SK-N-MC (cell line): ENCODE measurements around the gene DCLRE1B.

Source experiments
- DNase-seq: peaks from one replicate; pipeline ENCODE4 v3.0.0-alpha.2; 2011; ENCODE audit warnings: low read depth, low spot score
- H3K27ac ChIP-seq: fragments of 200-600 bp; sonication (generic); 2 replicates; pipeline ENCODE4 v1.5.1; 2016; ENCODE audit warnings: mixed run types
- H3K36me3 ChIP-seq: fragments of 200-600 bp; sonication (generic); 2 replicates; pipeline ENCODE4 v1.6.1; 2017; ENCODE audit warnings: antibody characterized with exemption, low read length, mixed read lengths; ENCODE audit not compliant: insufficient read depth
- H3K4me3 ChIP-seq: fragments of 200-600 bp; sonication (generic); 2 replicates; pipeline ENCODE4 v1.5.1; 2016
- H3K9ac ChIP-seq: fragments of 200-600 bp; sonication (generic); 2 replicates; pipeline ENCODE4 v1.8.0; 2017; ENCODE audit warnings: mixed run types, mixed read lengths; ENCODE audit not compliant: insufficient read length
- H3K9me3 ChIP-seq: fragments of 200-600 bp; sonication (generic); 2 replicates; pipeline ENCODE4 v1.6.1; 2017; ENCODE audit warnings: low read depth, mild to moderate bottlenecking, antibody characterized with exemption, low read length, moderate library complexity, mixed read lengths
- EZH2 ChIP-seq: fragments of 200-600 bp; sonication (generic); IDR thresholded peaks from one replicate; pipeline ENCODE4 v1.6.1; 2017; ENCODE audit warnings: antibody characterized with exemption
- FOXP2 ChIP-seq: optimal IDR thresholded peaks from 2 replicates; pipeline ENCODE3; 2011; ENCODE audit warnings: mild to moderate bottlenecking, moderate library complexity; ENCODE audit not compliant: insufficient read depth; ENCODE audit errors: extremely low read length, control extremely low read depth
- POLR2AphosphoS5 ChIP-seq: IDR thresholded peaks from 2 replicates; pipeline ENCODE4 v1.6.1; 2012; ENCODE audit warnings: mild to moderate bottlenecking, low read depth, low read length, borderline replicate concordance

Gene DCLRE1B

DNA sequence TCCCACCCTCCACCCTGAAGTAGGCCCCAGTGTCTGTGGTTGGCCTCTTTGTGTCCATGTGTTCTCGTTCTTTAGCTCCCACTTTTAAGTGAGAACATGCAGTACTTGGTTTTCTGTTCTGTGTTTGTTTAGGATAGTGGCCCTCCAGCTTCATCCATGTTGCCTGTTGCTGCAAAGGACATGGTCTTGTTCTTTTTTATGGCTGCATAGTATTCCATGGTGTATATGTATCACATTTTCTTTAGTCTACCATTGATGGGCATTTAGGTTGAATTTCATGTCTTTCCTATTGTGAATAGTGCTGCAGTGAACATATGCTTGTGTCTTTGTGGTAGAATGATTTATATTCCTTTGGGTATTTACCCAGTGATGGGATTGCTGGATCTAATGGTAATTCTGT, 30.1 kb downstream of the DCLRE1B start:
- Histone ChIP-seq H3K27ac (0 out of 2 replicates have a peak overlapping the region, but pooled peaks have one; percentile 16), H3K9ac (no peak overlapping the region), H3K36me3 (peaks cover 21% of the 10 kb centered on the region), H3K9me3 (no peaks in the 10 kb centered on the region), H3K4me3 (no peak overlapping the region)
- no peak for DNase-seq
- no peak for TF ChIP-seq EZH2
- no peak for TF ChIP-seq FOXP2
- TF ChIP-seq POLR2AphosphoS5, result no peak

DNA sequence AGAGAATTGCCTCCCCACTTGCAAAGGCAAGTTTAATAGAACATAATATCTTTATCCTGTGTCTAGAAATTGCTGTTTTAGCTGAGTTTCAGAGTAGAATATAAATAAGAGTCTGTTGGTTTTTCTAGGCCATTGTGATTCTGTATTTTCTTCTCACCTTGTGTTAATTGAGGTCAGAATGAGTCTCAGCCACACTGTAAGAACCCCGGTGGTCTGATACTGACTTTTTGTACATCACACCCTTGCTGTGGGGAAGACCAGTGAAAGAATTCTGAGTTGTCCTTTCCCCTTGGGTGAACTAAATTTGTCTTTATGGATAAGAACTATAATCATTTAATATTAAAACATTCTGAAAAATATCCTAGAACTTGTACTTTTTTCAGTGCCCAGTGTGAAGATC, 30.8 kb downstream of the DCLRE1B start:
- Histone ChIP-seq H3K9me3 (no peaks in the 10 kb centered on the region), H3K36me3 (peaks cover 29% of the 10 kb centered on the region), H3K27ac (peak overlapping the region; percentile 16; the same call in 1 of the 2 replicates), H3K4me3 (no peak overlapping the region), H3K9ac (no peak overlapping the region)
- DNase-seq, result no peak
- TF ChIP-seq EZH2, result no peak
- TF ChIP-seq POLR2AphosphoS5, result no peak
- no peak for TF ChIP-seq FOXP2

DNA sequence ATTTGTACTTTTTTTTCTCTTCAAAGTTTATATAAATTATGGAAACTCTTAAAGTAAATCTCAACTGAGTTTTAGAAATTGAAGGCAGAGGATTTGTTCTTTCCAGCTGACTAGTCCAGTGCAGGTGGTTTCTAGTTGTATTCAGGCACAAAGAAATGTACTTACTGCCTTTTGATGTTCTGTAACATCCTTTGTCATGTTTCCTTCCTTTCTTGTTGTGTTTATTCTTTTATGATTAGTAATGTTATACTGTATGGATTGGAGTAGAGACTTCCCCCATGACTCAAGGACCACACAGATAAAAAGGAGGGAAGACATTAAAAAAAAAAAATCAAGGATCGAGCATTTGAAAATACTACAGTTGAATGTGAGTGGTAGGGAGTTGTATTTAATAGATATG, 32.0 kb downstream of the DCLRE1B start:
- peaks cover 37% of the 10 kb centered on the region for H3K36me3 ChIP-seq

GRCh38 chr1:113938192-113938591, 33.1 kb downstream of the DCLRE1B start:
- H3K36me3 ChIP-seq, result peaks cover 46% of the 10 kb centered on the region
- TF ChIP-seq EZH2 (no peak), POLR2AphosphoS5 (no peak), FOXP2 (no peak)
- peak overlapping the region; percentile 40; the same call in 1 of the 2 replicates for H3K27ac ChIP-seq
- no peak overlapping the region for H3K4me3 ChIP-seq
- H3K9me3 ChIP-seq, result no peaks in the 10 kb centered on the region
- no peak for DNase-seq
- H3K9ac ChIP-seq, result no peak overlapping the region

More for the DNA sequence above, 32.0 kb downstream of the DCLRE1B start:
- 0 out of 2 replicates have a peak overlapping the region, but pooled peaks have one; percentile 26 for H3K27ac ChIP-seq
- no peak for DNase-seq
- no peaks in the 10 kb centered on the region for H3K9me3 ChIP-seq
- H3K4me3 ChIP-seq, result no peak overlapping the region
- H3K9ac ChIP-seq, result peak overlapping the region; percentile 8
- TF ChIP-seq FOXP2 (no peak), EZH2 (no peak), POLR2AphosphoS5 (no peak)

DNA sequence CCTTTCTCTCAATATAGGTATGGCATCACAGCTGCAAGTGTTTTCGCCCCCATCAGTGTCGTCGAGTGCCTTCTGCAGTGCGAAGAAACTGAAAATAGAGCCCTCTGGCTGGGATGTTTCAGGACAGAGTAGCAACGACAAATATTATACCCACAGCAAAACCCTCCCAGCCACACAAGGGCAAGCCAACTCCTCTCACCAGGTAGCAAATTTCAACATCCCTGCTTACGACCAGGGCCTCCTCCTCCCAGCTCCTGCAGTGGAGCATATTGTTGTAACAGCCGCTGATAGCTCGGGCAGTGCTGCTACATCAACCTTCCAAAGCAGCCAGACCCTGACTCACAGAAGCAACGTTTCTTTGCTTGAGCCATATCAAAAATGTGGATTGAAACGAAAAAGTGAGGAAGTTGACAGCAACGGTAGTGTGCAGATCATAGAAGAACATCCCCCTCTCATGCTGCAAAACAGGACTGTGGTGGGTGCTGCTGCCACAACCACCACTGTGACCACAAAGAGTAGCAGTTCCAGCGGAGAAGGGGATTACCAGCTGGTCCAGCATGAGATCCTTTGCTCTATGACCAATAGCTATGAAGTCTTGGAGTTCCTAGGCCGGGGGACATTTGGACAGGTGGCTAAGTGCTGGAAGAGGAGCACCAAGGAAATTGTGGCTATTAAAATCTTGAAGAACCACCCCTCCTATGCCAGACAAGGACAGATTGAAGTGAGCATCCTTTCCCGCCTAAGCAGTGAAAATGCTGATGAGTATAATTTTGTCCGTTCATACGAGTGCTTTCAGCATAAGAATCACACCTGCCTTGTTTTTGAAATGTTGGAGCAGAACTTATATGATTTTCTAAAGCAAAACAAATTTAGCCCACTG, 35.5 kb downstream of the DCLRE1B start:
- Histone ChIP-seq H3K9ac (no peak overlapping the region), H3K27ac (peak overlapping the region; percentile 81), H3K9me3 (peaks cover 11% of the 10 kb centered on the region; the same call in 1 of the 2 replicates), H3K36me3 (peaks cover 52% of the 10 kb centered on the region), H3K4me3 (no peak overlapping the region)
- DNase-seq, result no peak
- TF ChIP-seq POLR2AphosphoS5 (no peak), EZH2 (no peak), FOXP2 (no peak)

DNA sequence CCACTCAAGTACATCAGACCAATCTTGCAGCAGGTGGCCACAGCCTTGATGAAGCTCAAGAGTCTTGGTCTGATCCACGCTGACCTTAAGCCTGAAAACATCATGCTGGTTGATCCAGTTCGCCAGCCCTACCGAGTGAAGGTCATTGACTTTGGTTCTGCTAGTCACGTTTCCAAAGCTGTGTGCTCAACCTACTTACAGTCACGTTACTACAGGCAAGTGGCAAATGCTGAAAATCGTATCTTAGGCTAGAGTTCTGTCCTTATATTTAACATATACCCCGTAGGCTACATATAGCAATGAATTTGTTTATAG, 36.1 kb downstream of the DCLRE1B start:
- Histone ChIP-seq H3K4me3 (no peak overlapping the region), H3K27ac (0 out of 2 replicates have a peak overlapping the region, but pooled peaks have one; percentile 21)

DNA sequence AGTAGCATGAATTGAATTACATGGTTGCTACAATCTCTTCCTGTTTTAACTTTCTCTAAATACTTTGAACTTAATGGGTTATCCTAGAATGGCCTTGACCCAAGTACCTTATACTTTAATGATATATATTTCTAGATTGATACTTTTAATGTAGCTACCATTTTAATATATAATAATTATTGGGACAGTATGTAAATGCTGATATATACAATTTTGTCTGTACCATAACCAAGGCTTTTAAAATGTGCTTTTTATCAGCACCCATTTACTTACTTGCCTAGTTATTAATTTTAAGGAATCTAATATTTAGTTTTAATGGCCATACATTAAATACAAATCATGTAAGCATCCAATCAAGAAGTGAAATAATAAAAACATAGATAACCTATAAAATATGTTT, 37.4 kb downstream of the DCLRE1B start:
- DNase-seq, result no peak
- Histone ChIP-seq H3K27ac (no peak overlapping the region), H3K9me3 (peaks cover 11% of the 10 kb centered on the region; the same call in 1 of the 2 replicates), H3K9ac (no peak overlapping the region), H3K36me3 (peaks cover 57% of the 10 kb centered on the region), H3K4me3 (no peak overlapping the region)
- TF ChIP-seq FOXP2, result no peak
- no peak for TF ChIP-seq EZH2
- TF ChIP-seq POLR2AphosphoS5, result no peak

More for the DNA sequence above, 36.1 kb downstream of the DCLRE1B start:
- Histone ChIP-seq H3K9ac (no peak overlapping the region), H3K36me3 (peaks cover 57% of the 10 kb centered on the region), H3K9me3 (peaks cover 11% of the 10 kb centered on the region; the same call in 1 of the 2 replicates)
- TF ChIP-seq EZH2, result no peak
- TF ChIP-seq FOXP2, result no peak
- no peak for TF ChIP-seq POLR2AphosphoS5
- DNase-seq, result no peak

GRCh38 chr1:113943028-113943811, 38.1 kb downstream of the DCLRE1B start:
- TF ChIP-seq EZH2, result no peak
- TF ChIP-seq POLR2AphosphoS5, result no peak
- TF ChIP-seq FOXP2, result no peak
- Histone ChIP-seq H3K36me3 (peaks cover 57% of the 10 kb centered on the region), H3K9me3 (peaks cover 11% of the 10 kb centered on the region; the same call in 1 of the 2 replicates), H3K27ac (no peak overlapping the region), H3K9ac (no peak overlapping the region), H3K4me3 (no peak overlapping the region)
- no peak for DNase-seq
